ENCODE results near the gene TAF11L5.
"Not testable (repeated sequence)": the region's sequence is repeated elsewhere in the genome, so short reads cannot be mapped to it uniquely, and the experiment has no call there.

The TAF11L5 gene

DNA sequence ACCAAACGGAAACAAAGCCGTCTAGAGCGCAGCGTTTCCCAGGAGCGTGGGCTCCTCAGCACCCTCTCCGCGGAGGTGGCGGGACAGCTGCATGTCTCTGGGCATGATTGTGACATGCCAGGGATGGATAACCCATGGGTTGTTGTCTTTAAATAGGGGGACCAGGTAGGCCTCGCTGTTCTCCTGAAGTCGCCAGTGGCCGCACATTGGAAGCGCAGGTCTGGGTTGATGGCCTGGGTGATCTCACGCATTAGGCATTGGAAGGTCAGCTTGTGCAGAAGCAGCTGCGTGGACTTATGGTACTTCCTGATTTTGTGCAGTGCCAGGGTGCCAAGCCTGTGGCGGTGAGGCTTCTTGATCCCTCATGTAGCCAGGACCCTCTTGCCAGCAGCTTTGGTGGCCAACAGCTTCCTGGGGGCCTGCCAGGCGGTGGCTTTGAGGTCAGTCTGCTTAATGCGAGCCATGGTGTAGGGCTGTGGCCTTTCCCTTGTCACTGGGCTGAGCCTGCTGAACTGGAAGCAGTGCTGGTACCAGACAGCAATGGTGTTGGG, 13.2 kb upstream of the TAF11L5 start:
- Histone ChIP-seq H3K36me3 (ENCODE audit: control insufficient read depth in 2 of 2, insufficient read depth in 2 of 2, low read length in 2 of 2) (no peaks in the 10 kb centered on the region), H3K9ac (ENCODE audit: low read length in 2 of 2) (no peak overlapping the region), H3K27ac (ENCODE audit: low read length) (no peak overlapping the region), H3K9me3 (ENCODE audit: control insufficient read depth in 2 of 2, low read length in 2 of 2) (no peaks in the 10 kb centered on the region), H3K4me3 (ENCODE audit: low read length in 2 of 2) (no peak overlapping the region), H3K27me3 (ENCODE audit: control insufficient read depth in 1 of 2, insufficient read depth in 2 of 2, low read length in 2 of 2) (peaks cover 0 to 2% of the 10 kb centered on the region in 2 donors), H3K4me1 (ENCODE audit: control insufficient read depth, insufficient read depth, low read length) (no peaks in the 10 kb centered on the region)

DNA sequence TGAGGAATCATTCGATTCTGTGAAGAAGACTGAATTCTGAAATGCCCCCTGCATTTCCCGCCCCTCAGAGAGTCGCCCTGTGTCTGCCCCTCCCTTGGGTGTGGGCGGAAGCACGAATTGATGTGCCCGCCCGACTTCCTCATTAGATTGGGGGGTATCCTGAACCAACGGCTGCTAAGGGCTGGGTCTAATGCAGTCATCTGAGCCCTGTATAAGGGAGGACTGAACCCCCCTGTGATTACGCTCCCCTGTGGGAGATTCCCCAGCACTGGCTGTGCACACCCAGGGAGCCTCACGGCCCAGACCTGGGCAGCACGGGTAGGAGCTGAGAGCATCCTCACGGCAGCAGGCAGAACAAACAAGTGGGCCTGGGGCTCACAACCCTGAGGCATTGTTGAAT, 7.5 kb upstream of the TAF11L5 start:
- not testable (repeated sequence) for H3K36me3 ChIP-seq (ENCODE audit: control insufficient read depth in 2 of 2, insufficient read depth in 2 of 2, low read length in 2 of 2); H3K9ac ChIP-seq (ENCODE audit: low read length in 2 of 2); H3K27ac ChIP-seq (ENCODE audit: low read length); H3K4me3 ChIP-seq (ENCODE audit: low read length in 2 of 2); H3K27me3 ChIP-seq (ENCODE audit: control insufficient read depth in 1 of 2, insufficient read depth in 2 of 2, low read length in 2 of 2); H3K4me1 ChIP-seq (ENCODE audit: control insufficient read depth, insufficient read depth, low read length); H3K9me3 ChIP-seq (ENCODE audit: control insufficient read depth in 2 of 2, low read length in 2 of 2)

DNA sequence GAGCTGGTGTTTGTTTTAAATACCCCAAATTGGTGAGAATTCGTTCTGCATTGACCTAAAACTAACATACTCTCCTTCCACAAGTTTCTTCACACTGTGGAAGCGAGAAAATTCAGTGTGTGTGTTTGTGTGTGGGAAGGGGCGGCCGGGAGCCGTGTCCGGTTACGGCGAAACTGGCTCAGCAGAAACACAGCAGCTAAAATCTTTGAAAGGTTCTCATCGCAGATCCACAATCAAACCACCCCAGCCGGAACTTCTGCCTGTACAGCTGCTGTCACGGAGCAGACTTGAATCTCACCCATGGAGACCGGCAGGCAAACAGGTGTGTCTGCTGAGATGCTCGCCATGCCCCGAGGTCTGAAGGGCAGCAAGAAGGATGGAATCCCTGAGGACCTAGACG, 7.0 kb upstream of the TAF11L5 start, which contains the start of gene TAF11L3:
Gene TAF11L3 (plus strand): TSS at position 301 of the 400 bp plus-strand sequence.
- H3K4me1 ChIP-seq (ENCODE audit: control insufficient read depth, insufficient read depth, low read length); H3K9me3 ChIP-seq (ENCODE audit: control insufficient read depth in 2 of 2, low read length in 2 of 2); H3K9ac ChIP-seq (ENCODE audit: low read length in 2 of 2); H3K36me3 ChIP-seq (ENCODE audit: control insufficient read depth in 2 of 2, insufficient read depth in 2 of 2, low read length in 2 of 2); H3K27ac ChIP-seq (ENCODE audit: low read length); H3K27me3 ChIP-seq (ENCODE audit: control insufficient read depth in 1 of 2, insufficient read depth in 2 of 2, low read length in 2 of 2); H3K4me3 ChIP-seq (ENCODE audit: low read length in 2 of 2): not testable (repeated sequence)

DNA sequence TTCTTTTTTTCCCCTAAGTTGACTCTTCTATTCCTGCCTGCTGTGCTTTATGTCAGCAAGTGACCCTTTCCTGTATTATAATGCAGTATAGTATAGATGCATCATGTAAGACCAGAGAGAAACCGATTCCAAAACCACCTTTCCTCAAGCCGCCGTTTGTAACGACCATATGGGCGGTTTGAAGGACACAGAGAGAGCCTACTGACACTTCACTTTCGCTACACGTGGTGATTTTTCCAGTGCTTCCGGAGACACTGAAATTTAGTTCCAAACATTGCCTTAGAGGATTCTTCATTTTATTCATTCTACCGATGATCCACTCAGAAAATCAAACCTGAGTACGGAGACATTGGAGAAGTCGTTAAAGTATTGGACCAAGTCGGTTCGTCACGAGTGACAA, 5.5 kb upstream of the TAF11L5 start:
- H3K27ac ChIP-seq (ENCODE audit: low read length); H3K4me3 ChIP-seq (ENCODE audit: low read length in 2 of 2); H3K36me3 ChIP-seq (ENCODE audit: control insufficient read depth in 2 of 2, insufficient read depth in 2 of 2, low read length in 2 of 2); H3K9me3 ChIP-seq (ENCODE audit: control insufficient read depth in 2 of 2, low read length in 2 of 2); H3K4me1 ChIP-seq (ENCODE audit: control insufficient read depth, insufficient read depth, low read length); H3K9ac ChIP-seq (ENCODE audit: low read length in 2 of 2); H3K27me3 ChIP-seq (ENCODE audit: control insufficient read depth in 1 of 2, insufficient read depth in 2 of 2, low read length in 2 of 2): not testable (repeated sequence)

DNA sequence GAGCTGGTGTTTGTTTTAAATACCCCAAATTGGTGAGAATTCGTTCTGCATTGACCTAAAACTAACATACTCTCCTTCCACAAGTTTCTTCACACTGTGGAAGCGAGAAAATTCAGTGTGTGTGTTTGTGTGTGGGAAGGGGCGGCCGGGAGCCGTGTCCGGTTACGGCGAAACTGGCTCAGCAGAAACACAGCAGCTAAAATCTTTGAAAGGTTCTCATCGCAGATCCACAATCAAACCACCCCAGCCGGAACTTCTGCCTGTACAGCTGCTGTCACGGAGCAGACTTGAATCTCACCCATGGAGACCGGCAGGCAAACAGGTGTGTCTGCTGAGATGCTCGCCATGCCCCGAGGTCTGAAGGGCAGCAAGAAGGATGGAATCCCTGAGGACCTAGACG, 3.5 kb upstream of the TAF11L5 start, which contains the start of gene TAF11L4:
Gene TAF11L4 (plus strand): TSS at position 301 of the 400 bp plus-strand sequence.
- not testable (repeated sequence) for H3K9ac ChIP-seq (ENCODE audit: low read length in 2 of 2); H3K9me3 ChIP-seq (ENCODE audit: control insufficient read depth in 2 of 2, low read length in 2 of 2); H3K27ac ChIP-seq (ENCODE audit: low read length); H3K36me3 ChIP-seq (ENCODE audit: control insufficient read depth in 2 of 2, insufficient read depth in 2 of 2, low read length in 2 of 2); H3K4me3 ChIP-seq (ENCODE audit: low read length in 2 of 2); H3K4me1 ChIP-seq (ENCODE audit: control insufficient read depth, insufficient read depth, low read length); H3K27me3 ChIP-seq (ENCODE audit: control insufficient read depth in 1 of 2, insufficient read depth in 2 of 2, low read length in 2 of 2)

DNA sequence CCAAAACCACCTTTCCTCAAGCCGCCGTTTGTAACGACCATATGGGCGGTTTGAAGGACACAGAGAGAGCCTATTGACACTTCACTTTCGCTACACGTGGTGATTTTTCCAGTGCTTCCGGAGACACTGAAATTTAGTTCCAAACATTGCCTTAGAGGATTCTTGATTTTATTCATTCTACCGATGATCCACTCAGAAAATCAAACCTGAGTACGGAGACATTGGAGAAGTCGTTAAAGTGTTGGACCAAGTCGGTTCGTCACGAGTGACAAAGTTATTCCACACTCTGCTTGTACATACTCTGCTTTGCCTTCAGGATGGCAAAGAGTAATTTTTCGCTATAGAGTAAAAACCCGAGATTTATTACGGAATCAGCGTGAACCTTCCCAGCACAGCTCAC, 1.5 kb downstream of the TAF11L5 start:
- H3K4me3 ChIP-seq (ENCODE audit: low read length in 2 of 2); H3K27ac ChIP-seq (ENCODE audit: low read length); H3K9me3 ChIP-seq (ENCODE audit: control insufficient read depth in 2 of 2, low read length in 2 of 2); H3K27me3 ChIP-seq (ENCODE audit: control insufficient read depth in 1 of 2, insufficient read depth in 2 of 2, low read length in 2 of 2); H3K36me3 ChIP-seq (ENCODE audit: control insufficient read depth in 2 of 2, insufficient read depth in 2 of 2, low read length in 2 of 2); H3K9ac ChIP-seq (ENCODE audit: low read length in 2 of 2); H3K4me1 ChIP-seq (ENCODE audit: control insufficient read depth, insufficient read depth, low read length): not testable (repeated sequence)

DNA sequence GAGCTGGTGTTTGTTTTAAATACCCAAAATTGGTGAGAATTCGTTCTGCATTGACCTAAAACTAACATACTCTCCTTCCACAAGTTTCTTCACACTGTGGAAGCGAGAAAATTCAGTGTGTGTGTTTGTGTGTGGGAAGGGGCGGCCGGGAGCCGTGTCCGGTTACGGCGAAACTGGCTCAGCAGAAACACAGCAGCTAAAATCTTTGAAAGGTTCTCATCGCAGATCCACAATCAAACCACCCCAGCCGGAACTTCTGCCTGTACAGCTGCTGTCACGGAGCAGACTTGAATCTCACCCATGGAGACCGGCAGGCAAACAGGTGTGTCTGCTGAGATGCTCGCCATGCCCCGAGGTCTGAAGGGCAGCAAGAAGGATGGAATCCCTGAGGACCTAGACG, 3.3 kb downstream of the TAF11L5 start, which contains the start of gene TAF11L6:
Gene TAF11L6 (plus strand): TSS at position 301 of the 400 bp plus-strand sequence.
- H3K9me3 ChIP-seq (ENCODE audit: control insufficient read depth in 2 of 2, low read length in 2 of 2); H3K27ac ChIP-seq (ENCODE audit: low read length); H3K27me3 ChIP-seq (ENCODE audit: control insufficient read depth in 1 of 2, insufficient read depth in 2 of 2, low read length in 2 of 2); H3K9ac ChIP-seq (ENCODE audit: low read length in 2 of 2); H3K4me3 ChIP-seq (ENCODE audit: low read length in 2 of 2); H3K4me1 ChIP-seq (ENCODE audit: control insufficient read depth, insufficient read depth, low read length); H3K36me3 ChIP-seq (ENCODE audit: control insufficient read depth in 2 of 2, insufficient read depth in 2 of 2, low read length in 2 of 2): not testable (repeated sequence)

Data from stomach smooth muscle (tissue), 2 donors.